K562 (cell line): ENCODE results near the gene NMRK2. TPM values are rescaled to one million over a fixed set of nuclear protein-coding genes. Genes with fewer than 3 reads are reported as not detected.

Source experiments
- ARID2 ChIP-seq: fragments of 450-650 bp; IDR thresholded peaks from 2 replicates; pipeline ENCODE4 v1.6.1; 2017; ENCODE audit warnings: antibody characterized with exemption, mild to moderate bottlenecking
- ATF3 ChIP-seq, 2 experiments: fragments of 450-650 bp in 1 of 2; sonication (generic) in 1 of 2; formaldehyde crosslinking in 1 of 2; IDR thresholded peaks in 1 of 2; conservative IDR thresholded peaks in 1 of 2; 2 replicates each; pipeline versions ENCODE4 v1.6.1 to v1.8.1; 2016 to 2023; ENCODE audit warnings: mild to moderate bottlenecking in 2 of 2, moderate library complexity in 2 of 2, inconsistent platforms in 1 of 2, missing genetic modification reagents in 1 of 2
- DEAF1 ChIP-seq: fragments of 450-650 bp; formaldehyde crosslinking; IDR thresholded peaks from 2 replicates; pipeline ENCODE4 v1.4.0; 2020; ENCODE audit warnings: mild to moderate bottlenecking, moderate library complexity
- ETV5 ChIP-seq: sonication (generic); formaldehyde crosslinking; IDR thresholded peaks from 2 replicates; pipeline ENCODE4 v1.4.0; 2020; ENCODE audit warnings: low read depth, mild to moderate bottlenecking, missing genetic modification reagents
- GABPA ChIP-seq: fragments of 200-800 bp; sonication (Bioruptor generic); conservative IDR thresholded peaks from 2 replicates; pipeline ENCODE4 v1.6.1; 2016; ENCODE audit warnings: low read depth, missing genetic modification characterization, missing compliant biosample characterization
- GATA2 ChIP-seq: sonication (generic); formaldehyde crosslinking; IDR thresholded peaks from 2 replicates; pipeline ENCODE4 v1.4.0; 2020; ENCODE audit warnings: mild to moderate bottlenecking, missing genetic modification reagents
- HOMEZ ChIP-seq: fragments of 250-450 bp; sonication (Bioruptor Pico); IDR thresholded peaks from 2 replicates; pipeline ENCODE4 v1.4.0; 2020; ENCODE audit warnings: mild to moderate bottlenecking, moderate library complexity
- KDM2B ChIP-seq: fragments of 250-450 bp; sonication (Bioruptor Pico); IDR thresholded peaks from 2 replicates; pipeline ENCODE4 v1.8.0; 2021; ENCODE audit warnings: mild to moderate bottlenecking, moderate library complexity
- LEF1 ChIP-seq: fragments of 450-650 bp; IDR thresholded peaks from 2 replicates; pipeline ENCODE4 v1.6.1; 2016; ENCODE audit warnings: mild to moderate bottlenecking
- NCOA2 ChIP-seq, 2 experiments: fragments of 450-650 bp; IDR thresholded peaks; 2 replicates each; pipeline ENCODE4 v1.6.1; 2018; ENCODE audit warnings: mild to moderate bottlenecking in 2 of 2, moderate library complexity in 1 of 2; ENCODE audit not compliant: partially characterized antibody in 2 of 2
- NFE2 ChIP-seq: IDR thresholded peaks from 2 replicates; pipeline ENCODE4 v1.6.1; 2014; ENCODE audit warnings: antibody characterized with exemption, low read depth
- NR2C1 ChIP-seq, 2 experiments: fragments of 450-650 bp; IDR thresholded peaks; 2 replicates each; pipeline ENCODE4 v1.6.1; 2017; ENCODE audit warnings: mild to moderate bottlenecking in 2 of 2, antibody characterized with exemption in 1 of 2, inconsistent platforms in 1 of 2, missing compliant biosample characterization in 1 of 2, missing genetic modification characterization in 1 of 2
- PHF8 ChIP-seq: fragments of 200-600 bp; sonication (generic); IDR thresholded peaks from 2 replicates; pipeline ENCODE4 v1.6.1; 2012; ENCODE audit warnings: mixed run types, mild to moderate bottlenecking, inconsistent platforms, low read length, moderate library complexity, borderline replicate concordance
- PRPF4 ChIP-seq: fragments of 200-400 bp; formaldehyde crosslinking; IDR thresholded peaks from one replicate; pipeline ENCODE4 v1.6.1; 2017; ENCODE audit warnings: low read length, low read depth, mild to moderate bottlenecking; ENCODE audit not compliant: insufficient read depth, poor library complexity, severe bottlenecking
- RB1 ChIP-seq: fragments of 450-650 bp; IDR thresholded peaks from 2 replicates; pipeline ENCODE4 v1.6.1; 2017; ENCODE audit warnings: low read depth, mild to moderate bottlenecking
- RFX5 ChIP-seq: IDR thresholded peaks from 2 replicates; pipeline ENCODE4 v1.6.1; 2011; ENCODE audit warnings: low read depth, mild to moderate bottlenecking, improper control_type of control experiment, low read length
- SLC30A9 ChIP-seq: fragments of 250-450 bp; sonication (Bioruptor Pico); IDR thresholded peaks from 2 replicates; pipeline ENCODE4 v1.8.0; 2022; ENCODE audit warnings: mild to moderate bottlenecking, moderate library complexity
- SP2 ChIP-seq: IDR thresholded peaks from 2 replicates; pipeline ENCODE4 v1.6.1; 2011; ENCODE audit warnings: mild to moderate bottlenecking, low read depth, low read length, moderate library complexity; ENCODE audit not compliant: poor library complexity, severe bottlenecking; ENCODE audit errors: extremely low read depth
- STAG1 ChIP-seq: sonication (generic); formaldehyde crosslinking; IDR thresholded peaks from 2 replicates; pipeline ENCODE4 v1.5.0; 2020; ENCODE audit warnings: missing genetic modification reagents, borderline replicate concordance
- TAL1 ChIP-seq: fragments of 450-650 bp; IDR thresholded peaks from 2 replicates; pipeline ENCODE4 v1.6.1; 2016; ENCODE audit warnings: mild to moderate bottlenecking
- TSC22D4 ChIP-seq: fragments of 450-650 bp; IDR thresholded peaks from 2 replicates; pipeline ENCODE4 v1.6.1; 2016; ENCODE audit warnings: missing genetic modification characterization, missing biosample characterization, control low read depth
- XRCC3 ChIP-seq: fragments of 450-650 bp; IDR thresholded peaks from 2 replicates; pipeline ENCODE4 v1.6.1; 2017; ENCODE audit warnings: mild to moderate bottlenecking, moderate library complexity
- ZFP1 ChIP-seq: fragments of 450-650 bp; formaldehyde crosslinking; IDR thresholded peaks from 2 replicates; pipeline ENCODE4 v1.4.0; 2020; ENCODE audit warnings: mild to moderate bottlenecking, mixed read lengths
- ZFPM2 ChIP-seq: fragments of 250-450 bp; sonication (Bioruptor Pico); IDR thresholded peaks from 2 replicates; pipeline ENCODE4 v1.5.1; 2022; ENCODE audit warnings: mild to moderate bottlenecking
- ZNF124 ChIP-seq: sonication (generic); formaldehyde crosslinking; IDR thresholded peaks from 2 replicates; pipeline ENCODE4 v1.8.1; 2022; ENCODE audit warnings: missing genetic modification reagents
- ZNF583 ChIP-seq: fragments of 250-450 bp; sonication (Bioruptor Pico); IDR thresholded peaks from 2 replicates; pipeline ENCODE4 v1.4.0; 2020
- polyA plus RNA-seq, 8 experiments: library from polyadenylated mRNA; depleted of rRNA in 4 of 8; stranded (reverse) in 5 of 8; unstranded in 3 of 8; fragments of >200 nt; fragmentation: Nextera tagmentation in 2 of 8; fragmentation: Illumina TruSeq in 1 of 8; extraction: Ambion mirVana in 2 of 8; extraction: Trizol in 1 of 8; gene quantifications; 2 replicates each; pipeline versions ENCODE4 v1.2.1 to v1.2.3, GENCODE V29; 2011 to 2014; ENCODE audit warnings: inconsistent platforms in 1 of 8, missing spikeins in 1 of 8
- total RNA-seq, 7 experiments: library from RNA; depleted of rRNA in 6 of 7; stranded (reverse); fragments of >200 nt in 6 of 7; fragmentation: Illumina TruSeq in 2 of 7; extraction: Trizol in 2 of 7; gene quantifications; 2 replicates each; pipeline versions ENCODE4 v1.2.1 to v1.2.3, GENCODE V29; 2011 to 2021; ENCODE audit warnings: low replicate concordance in 1 of 7

The NMRK2 gene
- total and polyA plus RNA-seq, 9 of the 15 experiments (the other 6 are each of a cell fraction or from before 2014, with no cell fraction given): not detected

- no peak for TF ChIP-seq XRCC3
- no peak for TF ChIP-seq TAL1
- TF ChIP-seq TSC22D4 (tag): no peak
- TF ChIP-seq STAG1 (CRISPR knock-in tag): peak; percentile 49; the same call in 1 of the 2 replicates
- no peak for TF ChIP-seq SLC30A9 (CRISPR knock-in tag)
- no peak for TF ChIP-seq RFX5
- 0 out of 2 replicates have a peak, but pooled peaks have one; percentile 12 for TF ChIP-seq ZNF583 (CRISPR knock-in tag)
- no peak for TF ChIP-seq ZFPM2 (CRISPR knock-in tag)
- no peak for TF ChIP-seq ZFP1 (CRISPR knock-in tag)
- TF ChIP-seq RB1: peak; percentile 93
- TF ChIP-seq GABPA (tag): peak; percentile 57
- TF ChIP-seq NFE2: no peak
- TF ChIP-seq KDM2B (CRISPR knock-in tag): no peak
- TF ChIP-seq NCOA2 (IDR thresholded peaks at IDR 0.05; ENCODE audit: partially characterized antibody in 2 of 2): no peak
- no peak for TF ChIP-seq LEF1
- no peak for TF ChIP-seq DEAF1 (CRISPR knock-in tag)
- TF ChIP-seq ARID2: no peak
- 0 out of 2 replicates have a peak, but pooled peaks have one; percentile 62 for TF ChIP-seq ZNF124 (CRISPR knock-in tag)
- no peak for TF ChIP-seq NR2C1 (IDR thresholded peaks at IDR 0.05)
- TF ChIP-seq NR2C1 (tag; IDR thresholded peaks at IDR 0.05): 0 out of 2 replicates have a peak, but pooled peaks have one; percentile 33
- TF ChIP-seq PRPF4: peak; percentile 96
- no peak for TF ChIP-seq HOMEZ (CRISPR knock-in tag)
- peak; percentile 95 for TF ChIP-seq ATF3 (IDR thresholded peaks at IDR 0.05)
- TF ChIP-seq ATF3 (CRISPR knock-in tag; conservative IDR thresholded peaks at IDR 0.05): peak; percentile 98
- TF ChIP-seq SP2: no peak
- peak; percentile 99 for TF ChIP-seq PHF8
- TF ChIP-seq GATA2: no peak
- TF ChIP-seq ETV5 (CRISPR knock-in tag): peak; percentile 63; the same call in 1 of the 2 replicates
Measured at GRCh38 chr19:3984908-3985642, 52.2 kb downstream of the NMRK2 start, which contains the start of gene EEF2 (continued).
